IPS-18c (cell line): Measurements from ENCODE around the gene CXCL3.
"Not testable (repeated sequence)": the region's sequence is repeated elsewhere in the genome, so short reads cannot be mapped to it uniquely, and the experiment has no call there.

Experiments
- H3K4me3 ChIP-seq: 2 replicates; pipeline ENCODE4 v1.7.0; 2013; ENCODE audit warnings: low read depth, mild to moderate bottlenecking, low read length, moderate library complexity; ENCODE audit not compliant: insufficient read depth
- H3K9me3 ChIP-seq: one replicate; pipeline ENCODE4 v1.6.1; 2013; ENCODE audit warnings: mild to moderate bottlenecking, low read length, moderate library complexity; ENCODE audit not compliant: control insufficient read depth, insufficient read depth

Gene CXCL3

DNA sequence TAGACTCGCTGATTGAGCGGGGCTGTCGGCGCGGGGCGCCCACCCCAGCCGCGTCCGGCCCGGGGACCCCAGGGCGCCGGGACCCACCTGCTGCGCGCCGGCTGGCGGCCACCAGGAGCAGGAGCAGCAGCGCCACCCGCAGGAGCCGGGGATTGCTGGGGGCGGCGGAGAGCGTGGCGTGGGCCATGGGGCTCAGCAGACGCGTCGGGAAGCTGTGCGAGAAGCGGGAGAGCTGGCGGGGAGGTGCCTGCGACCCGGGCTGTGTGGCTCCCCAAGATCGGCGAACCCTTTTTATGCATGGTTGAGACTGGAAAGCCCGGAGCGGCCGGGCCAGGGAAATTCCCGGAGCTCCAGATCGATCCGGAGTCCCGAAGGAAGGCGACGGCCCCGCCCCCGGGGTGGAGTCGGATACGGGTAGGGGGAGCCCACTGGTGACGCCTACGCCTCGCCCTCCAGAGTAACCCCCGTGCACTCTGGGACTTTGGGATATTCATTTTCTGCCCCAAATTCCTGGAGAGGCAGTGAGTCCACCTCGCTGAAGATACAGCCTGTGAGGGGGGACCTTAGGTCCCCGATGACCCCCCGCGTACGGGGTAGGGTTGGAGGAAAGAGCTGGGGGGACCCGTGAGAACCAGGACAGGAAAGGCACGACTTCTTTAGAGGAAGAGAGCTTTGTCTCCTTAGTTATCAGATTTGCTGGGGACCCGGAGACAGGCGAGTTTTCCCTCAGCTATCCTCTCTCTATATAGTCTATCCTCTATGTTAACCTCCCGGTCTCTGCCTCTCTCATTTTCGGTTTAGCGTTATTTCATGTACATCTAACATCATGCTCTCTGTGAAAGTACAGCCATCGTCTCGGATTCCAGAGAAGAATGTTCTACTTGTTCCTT lies at the start of gene CXCL3:
TSS of gene CXCL3 (minus strand) at position 265 of the 890 bp plus-strand sequence. CDS start at position 187, 78 bp downstream.
- Histone ChIP-seq H3K9me3 (no peaks in the 10 kb centered on the region), H3K4me3 (peak within 1 kb of the TSS; percentile 55)

DNA sequence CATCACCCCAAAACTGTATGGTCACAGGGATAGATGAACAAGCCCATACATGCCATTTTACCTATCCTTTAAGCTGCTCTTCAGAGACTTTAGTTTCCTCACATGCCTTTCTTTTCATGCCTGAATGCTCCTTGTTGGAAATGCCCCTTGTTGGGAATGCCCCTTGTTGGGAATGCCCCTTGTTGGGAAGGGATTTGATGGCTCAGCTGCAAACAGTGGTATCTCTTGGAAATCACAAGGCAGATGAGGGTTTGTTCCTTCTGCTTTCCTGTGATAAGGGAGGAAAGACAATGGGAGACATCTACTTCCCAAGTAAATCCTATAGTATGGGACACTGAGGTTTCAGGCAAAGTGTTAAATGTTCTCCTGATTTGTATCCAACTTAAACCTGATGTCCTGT lies 49.0 kb upstream of the CXCL3 start:
- H3K4me3 ChIP-seq = no peak overlapping the region
- no peaks in the 10 kb centered on the region for H3K9me3 ChIP-seq

DNA sequence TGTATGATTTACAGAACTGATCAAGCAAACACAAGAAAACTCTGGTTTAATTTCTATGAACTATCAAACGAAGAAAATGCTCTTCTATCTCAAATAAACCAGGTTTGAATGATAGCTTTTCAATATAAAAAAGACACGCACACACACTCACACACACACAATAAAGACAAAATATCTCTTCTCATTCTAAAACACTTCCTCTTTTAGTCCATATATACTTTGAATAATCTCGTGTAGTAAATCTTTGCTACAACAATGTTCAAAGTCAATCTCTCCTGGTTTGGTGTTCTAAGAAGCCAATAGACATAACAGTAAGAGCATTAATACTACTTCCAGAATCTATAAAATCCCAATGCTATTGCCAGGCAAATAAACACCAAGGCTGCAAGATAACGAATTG lies 47.2 kb upstream of the CXCL3 start:
- Histone ChIP-seq H3K4me3 (no peak overlapping the region), H3K9me3 (no peaks in the 10 kb centered on the region)

DNA sequence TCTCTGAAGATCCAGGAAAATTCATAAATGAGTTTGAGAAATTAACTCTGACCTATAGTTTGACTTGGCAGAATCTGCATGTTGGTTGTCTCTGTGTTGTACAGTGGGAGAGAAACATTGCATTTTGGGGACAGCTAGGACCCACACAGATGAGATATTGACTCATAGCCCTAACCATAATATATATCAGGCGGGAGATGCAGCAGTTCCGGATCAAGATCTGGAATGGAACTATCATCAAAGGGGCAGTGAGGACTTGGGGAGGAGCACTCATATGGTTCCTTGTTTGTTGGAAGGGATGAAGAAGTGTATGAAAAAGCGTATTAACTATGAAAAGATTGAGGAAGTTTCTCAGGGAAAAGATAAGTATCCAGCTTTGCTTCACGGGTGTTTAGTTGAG lies 46.5 kb upstream of the CXCL3 start:
- Histone ChIP-seq H3K4me3 (no peak overlapping the region), H3K9me3 (no peaks in the 10 kb centered on the region)

DNA sequence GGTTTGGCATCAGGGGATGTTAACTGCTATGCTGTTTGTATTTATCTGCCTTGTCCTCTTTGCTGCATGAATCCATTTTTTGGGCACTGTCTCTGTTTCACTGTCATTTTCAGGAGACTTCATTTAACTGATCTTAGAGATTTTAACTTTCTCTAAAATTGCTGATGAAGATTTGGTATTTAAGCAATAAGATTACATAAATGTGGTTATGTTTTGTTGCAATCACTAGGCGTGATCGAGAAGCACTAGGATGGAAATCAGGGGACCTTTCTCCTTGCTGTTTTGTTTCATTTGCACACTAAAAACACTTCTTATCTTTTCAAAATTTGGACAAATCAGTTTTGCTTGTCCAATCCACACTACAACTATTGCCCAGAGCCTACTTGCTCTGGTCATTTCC lies 45.1 kb upstream of the CXCL3 start:
- no peaks in the 10 kb centered on the region for H3K9me3 ChIP-seq
- H3K4me3 ChIP-seq = no peak overlapping the region

DNA sequence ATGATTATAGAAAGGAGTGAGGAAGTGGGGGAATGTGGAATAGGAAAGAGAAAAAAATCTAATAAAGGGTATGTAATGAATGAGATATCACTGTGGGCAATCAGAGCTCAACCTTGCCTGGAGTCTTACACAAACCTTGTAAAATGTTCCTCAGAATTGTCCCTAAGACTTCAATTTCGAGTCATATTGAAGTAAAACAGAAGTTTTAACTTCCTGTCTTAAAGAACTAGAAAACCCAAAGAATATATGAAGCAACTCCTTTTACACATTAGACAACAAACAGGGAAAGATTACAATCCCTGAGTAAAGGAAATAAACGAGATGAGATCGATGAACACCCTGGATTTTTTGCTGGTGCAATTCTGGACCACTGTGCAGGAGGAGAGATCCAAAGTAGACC lies 42.5 kb upstream of the CXCL3 start:
- Histone ChIP-seq H3K4me3 (no peak overlapping the region), H3K9me3 (no peaks in the 10 kb centered on the region)

DNA sequence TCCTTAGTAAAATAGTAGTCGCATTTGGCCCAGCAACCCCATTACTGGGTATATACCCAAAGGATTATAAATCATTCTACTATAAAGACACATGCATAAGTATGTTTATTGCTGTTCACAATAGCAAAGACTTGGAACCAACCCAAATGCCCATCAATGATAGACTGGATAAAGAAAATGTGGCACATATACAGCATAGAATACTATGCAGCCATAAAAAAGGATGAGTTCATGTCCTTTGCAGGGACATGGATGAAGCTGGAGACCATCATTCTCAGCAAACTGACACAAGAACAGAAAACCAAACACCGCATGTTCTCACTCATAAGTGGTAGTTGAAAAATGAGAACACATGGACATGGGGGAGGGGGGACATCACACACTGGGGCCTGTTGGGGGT lies 41.9 kb upstream of the CXCL3 start:
- H3K9me3 ChIP-seq = not testable (repeated sequence)

DNA sequence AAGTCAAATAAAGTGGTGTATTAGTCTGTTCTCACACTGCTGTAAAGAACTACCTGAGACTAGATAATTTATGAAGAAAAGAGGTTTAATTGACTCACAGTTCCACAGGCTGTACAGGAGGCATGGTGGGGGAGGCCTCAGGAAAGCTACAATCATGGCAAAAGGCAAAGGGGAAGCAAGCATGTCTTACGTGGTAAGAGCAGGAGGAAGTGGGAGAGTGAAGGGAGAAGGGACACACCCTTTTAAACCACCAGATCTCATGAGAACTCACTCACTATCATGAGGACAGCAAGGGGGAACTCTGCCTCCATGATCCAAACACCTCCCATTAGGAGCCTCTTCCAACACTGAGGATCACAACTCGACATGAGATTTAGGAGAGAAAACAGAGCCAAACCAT lies 40.5 kb upstream of the CXCL3 start:
- H3K9me3 ChIP-seq, H3K4me3 ChIP-seq: not testable (repeated sequence)

More for the DNA sequence above, 41.9 kb upstream of the CXCL3 start:
- not testable (repeated sequence) for H3K4me3 ChIP-seq

DNA sequence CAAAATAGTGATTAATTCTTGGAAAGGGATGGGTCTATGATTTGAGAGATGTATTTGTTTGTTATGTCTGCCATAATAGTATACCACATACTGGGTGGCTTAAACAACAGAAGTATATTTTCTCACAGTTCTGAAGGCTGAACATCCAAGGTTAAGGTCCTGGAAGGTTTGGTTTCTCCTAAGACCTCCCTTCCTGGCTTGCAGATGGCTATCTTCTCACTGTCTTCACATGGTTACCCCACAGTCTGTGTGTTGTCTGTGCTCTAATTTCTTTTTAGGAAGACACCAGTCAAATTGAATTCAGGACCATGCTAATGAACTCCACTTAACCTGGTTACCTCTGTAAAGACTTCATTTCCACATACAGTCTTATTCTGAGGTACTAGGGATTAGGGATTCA lies 34.9 kb upstream of the CXCL3 start:
- H3K4me3 ChIP-seq = no peak overlapping the region
- no peaks in the 10 kb centered on the region for H3K9me3 ChIP-seq

DNA sequence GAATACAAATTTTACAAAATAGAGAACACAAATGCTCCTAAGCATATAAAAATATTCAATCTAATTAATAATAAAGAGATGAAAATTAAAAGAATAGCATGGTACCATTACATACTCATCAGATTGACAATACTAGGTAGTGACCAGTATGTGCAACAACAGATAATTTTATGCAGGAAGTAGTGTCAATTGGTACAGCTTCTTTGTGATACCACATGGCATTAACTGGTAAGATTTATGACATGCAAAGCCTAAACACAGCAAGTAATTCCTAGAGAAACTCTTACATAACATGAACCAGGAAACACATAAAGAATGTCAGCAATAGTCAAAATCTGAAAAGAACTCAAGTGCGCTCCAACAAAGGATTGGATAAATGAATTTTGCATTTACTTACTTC lies 34.2 kb upstream of the CXCL3 start:
- Histone ChIP-seq H3K9me3 (no peaks in the 10 kb centered on the region), H3K4me3 (no peak overlapping the region)

DNA sequence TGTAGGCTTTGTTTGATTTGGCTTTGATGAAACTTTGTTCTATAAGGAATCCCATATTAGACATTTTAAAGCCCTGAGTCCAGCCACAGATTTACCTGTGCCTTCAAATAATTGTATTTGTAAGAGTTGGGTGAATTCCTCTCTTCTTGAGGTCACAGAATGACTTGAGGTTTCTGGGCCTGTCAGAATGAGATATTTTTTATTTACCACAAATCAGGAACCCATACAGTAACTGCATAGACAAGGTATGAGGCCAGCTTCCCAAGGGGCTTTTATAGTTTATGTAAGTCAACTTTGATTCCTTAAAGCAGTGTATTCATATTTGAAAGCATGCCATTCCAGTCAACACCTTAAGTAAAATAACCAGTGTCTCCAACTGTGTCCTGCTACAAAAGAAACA lies 29.1 kb upstream of the CXCL3 start:
- no peak overlapping the region for H3K4me3 ChIP-seq
- H3K9me3 ChIP-seq = no peaks in the 10 kb centered on the region

DNA sequence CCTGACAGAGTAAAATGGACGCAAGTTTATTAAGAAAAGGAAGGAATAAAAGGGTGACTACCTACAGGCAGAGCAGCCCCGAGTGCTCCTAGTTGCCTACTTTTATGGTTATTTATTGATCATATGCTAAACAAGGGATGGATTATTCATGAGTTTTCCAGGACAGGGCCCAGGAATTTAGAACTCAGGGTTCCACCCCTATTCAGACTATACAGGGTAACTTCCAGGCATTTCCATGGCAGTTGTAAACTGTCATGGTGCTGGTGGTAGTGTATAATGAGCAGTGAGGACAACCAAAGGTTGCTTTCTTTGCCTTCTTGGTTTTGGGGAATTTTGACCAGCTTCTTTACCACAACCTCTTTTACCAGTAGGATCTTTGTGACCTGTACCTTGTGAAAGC lies 27.7 kb upstream of the CXCL3 start:
- Histone ChIP-seq H3K4me3 (no peak overlapping the region), H3K9me3 (no peaks in the 10 kb centered on the region)

DNA sequence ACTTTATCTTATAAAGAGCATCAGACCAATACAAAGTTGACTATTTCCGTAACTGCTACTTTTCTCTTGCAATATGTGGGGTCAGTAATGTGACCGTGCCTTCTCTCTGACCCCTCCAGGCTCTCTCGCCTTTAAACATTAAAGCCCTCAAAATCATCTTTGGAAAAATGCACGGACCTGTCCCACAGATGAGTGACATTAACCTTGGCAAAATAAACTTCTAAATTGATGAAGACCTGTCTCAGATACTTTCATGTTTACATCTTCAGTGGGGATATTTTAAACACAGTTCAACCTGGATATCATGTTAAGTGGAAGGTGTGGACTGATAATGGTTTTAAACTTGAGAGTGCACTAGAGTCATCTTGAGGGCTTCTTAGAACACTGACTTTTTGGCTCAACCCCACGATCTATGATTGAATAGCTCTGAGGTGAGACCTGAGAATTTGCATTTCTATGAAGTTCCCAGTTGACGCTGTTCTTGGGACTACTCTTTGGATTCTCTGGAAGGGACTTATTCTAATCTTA lies 26.7 kb upstream of the CXCL3 start:
- Histone ChIP-seq H3K4me3 (no peak overlapping the region), H3K9me3 (no peaks in the 10 kb centered on the region)

DNA sequence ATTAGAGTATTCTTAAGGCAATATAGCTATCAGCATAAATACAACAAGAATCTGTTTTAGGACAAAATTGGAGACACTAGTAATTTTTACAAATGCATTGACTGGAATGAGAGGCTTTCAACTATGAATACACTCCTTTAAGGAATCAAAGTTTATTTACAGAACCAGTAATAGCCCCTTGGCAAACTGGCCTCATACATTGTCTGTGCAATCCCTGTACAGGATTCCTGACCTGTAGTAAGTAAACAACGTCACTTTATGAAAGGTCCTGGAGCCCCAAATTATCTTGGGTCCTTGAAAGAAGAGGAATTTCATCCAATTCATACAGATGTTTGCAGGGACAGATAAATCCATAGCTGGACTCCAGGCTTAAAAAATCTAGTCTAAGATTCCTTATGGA lies 25.4 kb upstream of the CXCL3 start:
- Histone ChIP-seq H3K9me3 (no peaks in the 10 kb centered on the region), H3K4me3 (no peak overlapping the region)

DNA sequence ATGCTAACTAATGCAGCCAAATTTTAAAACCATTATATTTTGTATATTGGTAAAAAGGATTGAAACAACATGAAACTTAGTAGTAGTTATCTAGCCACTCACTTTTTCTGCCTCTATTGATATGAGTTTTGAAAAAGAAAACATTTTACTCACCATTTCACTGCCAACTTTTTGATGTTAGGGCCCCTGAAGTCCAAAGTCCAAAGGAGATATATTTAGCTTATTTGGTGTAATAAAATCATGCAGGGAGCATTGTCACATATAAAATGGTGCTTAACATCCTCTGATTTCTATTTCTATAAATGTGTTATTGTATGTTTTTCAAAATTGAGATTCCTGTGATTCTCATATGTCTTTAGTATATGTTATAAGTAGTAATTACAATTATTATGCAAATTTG lies 24.5 kb upstream of the CXCL3 start:
- H3K9me3 ChIP-seq = no peaks in the 10 kb centered on the region
- no peak overlapping the region for H3K4me3 ChIP-seq

DNA sequence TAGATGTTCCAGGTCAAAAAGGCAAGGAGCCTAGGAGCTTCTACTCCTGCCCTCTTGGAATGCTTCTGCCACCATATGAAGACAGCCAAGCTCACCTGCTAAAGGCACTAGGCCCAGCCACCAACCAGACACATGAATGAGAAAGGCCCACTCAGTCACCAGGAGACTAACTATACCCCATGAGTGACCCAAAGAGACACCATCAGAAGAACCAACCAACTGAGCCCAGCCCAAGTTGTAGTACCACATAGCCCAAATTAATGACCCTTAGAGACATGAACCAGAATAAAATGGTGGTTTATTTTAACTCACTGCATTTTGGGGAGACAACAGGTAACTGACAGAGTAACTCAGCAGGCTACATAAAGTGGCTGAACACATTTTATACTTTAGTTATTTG lies 22.9 kb upstream of the CXCL3 start:
- H3K9me3 ChIP-seq = no peaks in the 10 kb centered on the region
- H3K4me3 ChIP-seq = no peak overlapping the region

DNA sequence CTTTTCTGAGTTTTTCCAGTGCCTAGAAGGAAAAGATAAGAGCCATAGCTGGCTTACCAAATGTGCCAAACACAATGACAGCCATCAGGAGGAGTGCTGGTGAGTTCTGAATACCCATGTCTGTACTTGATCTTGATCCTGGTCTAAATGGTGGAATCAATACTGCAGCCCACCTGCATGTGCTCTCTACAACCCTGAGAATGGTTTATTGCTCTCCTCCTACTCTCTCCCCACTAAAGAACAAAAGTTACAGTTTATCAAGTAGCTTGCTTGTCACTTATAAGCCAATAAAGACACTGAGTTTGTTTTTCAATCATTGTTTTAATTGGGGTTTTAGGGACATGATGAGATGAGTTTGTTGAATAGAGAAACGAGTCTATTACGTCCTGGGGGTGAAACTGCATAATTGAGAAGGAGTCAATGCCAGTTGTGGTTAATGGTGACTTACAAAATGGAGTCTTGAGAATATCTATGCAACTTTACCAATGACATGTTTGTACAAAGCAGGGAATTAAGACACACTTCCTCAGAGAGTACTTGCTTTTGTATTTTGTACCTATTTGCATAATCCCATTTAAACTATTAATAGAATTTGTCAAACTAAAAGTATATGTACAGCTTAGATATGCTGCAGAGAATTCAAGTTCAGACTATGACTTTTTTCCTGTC lies 20.8 kb upstream of the CXCL3 start:
- no peaks in the 10 kb centered on the region for H3K9me3 ChIP-seq
- no peak overlapping the region for H3K4me3 ChIP-seq

DNA sequence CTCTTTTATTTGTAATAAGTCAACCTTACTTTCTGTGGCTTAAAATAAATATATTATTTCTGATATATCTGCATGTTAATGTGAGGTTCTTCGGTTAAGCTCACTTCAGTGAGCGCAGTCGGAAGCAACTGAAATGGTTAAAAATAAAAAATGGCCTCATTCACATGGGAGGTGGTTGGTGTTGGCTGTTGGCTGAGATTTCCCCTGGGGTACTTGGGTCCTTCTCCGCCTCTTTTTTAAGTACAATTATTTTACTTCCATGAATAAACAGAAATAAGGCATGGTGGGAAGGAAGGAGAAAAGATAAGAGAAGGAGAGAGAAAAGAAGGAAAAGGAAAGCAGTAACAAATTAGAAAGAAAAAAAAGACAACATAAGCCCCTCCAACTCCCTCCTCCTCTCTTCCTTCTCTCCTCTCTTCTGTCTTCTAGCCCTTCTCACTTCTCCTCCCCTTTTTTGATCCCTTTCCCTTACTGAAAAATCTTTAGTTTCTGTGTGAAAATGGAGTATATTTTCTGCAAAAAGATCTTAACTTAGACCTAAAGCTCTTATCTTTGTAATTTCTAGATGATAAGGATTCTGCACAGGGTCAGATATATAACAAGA lies 19.7 kb upstream of the CXCL3 start:
- no peaks in the 10 kb centered on the region for H3K9me3 ChIP-seq
- no peak overlapping the region for H3K4me3 ChIP-seq
